Uterus (tissue), 2 donors: ENCODE measurements around the gene STARD7.

ENCODE experiments used
- CTCF ChIP-seq, 4 experiments: fragments of 200-600 bp in 2 of 4; fragments of 450-650 bp in 2 of 4; sonication (generic) in 2 of 4; IDR thresholded peaks; one replicate each; pipeline ENCODE4 v1.5.1; 2016 to 2019; ENCODE audit warnings: antibody characterized with exemption in 4 of 4, mild to moderate bottlenecking in 2 of 4, moderate library complexity in 1 of 4
- POLR2A ChIP-seq, 2 donors: fragments of 450-650 bp; IDR thresholded peaks; one replicate each; pipeline ENCODE4 v1.6.1; 2016; ENCODE audit warnings: antibody characterized with exemption in 2 of 2, mild to moderate bottlenecking in 1 of 2, moderate library complexity in 1 of 2

- TF ChIP-seq CTCF (IDR thresholded peaks at IDR 0.05) = peak in 1 of 4 experiments; percentile 0
- TF ChIP-seq POLR2A (IDR thresholded peaks at IDR 0.05) = no peak
These were observed 543 bp upstream of the STARD7 start for GRCh38 chr2:96209011-96209728.
